HCT116 (cell line): Measurements from ENCODE around the gene KRTAP26-1. TPM values are rescaled to one million over a fixed set of nuclear protein-coding genes. Genes with fewer than 3 reads are reported as not detected.

ENCODE experiments used
- ATAC-seq: fragments of 200-7000 bp; cut with Tn5 transposase; 2 replicates; pipeline ENCODE4 v1.9.1; 2020; ENCODE audit warnings: mild to moderate bottlenecking, moderate library complexity
- BruUV-seq: library from RNA; stranded (reverse); fragments of 400-500 nt; replicated peaks from 2 replicates; lab custom pipeline; 2021; lab: Mats Ljungman, UMichigan
- CTCF ChIA-PET: fragments of 300-600 bp; sonication (Branson Sonifier 250); formaldehyde crosslinking; loops from one replicate; lab custom pipeline; 2021; ENCODE audit warnings: antibody characterized with exemption; lab: Charles Lee
- POLR2A ChIA-PET: fragments of 300-600, 350-600 bp; sonication (Branson Sonifier 250); formaldehyde crosslinking; loops from one replicate; lab custom pipeline; 2021; ENCODE audit warnings: antibody characterized with exemption; lab: Charles Lee
- RAD21 ChIA-PET, 2 experiments: fragments of 300-600 bp; sonication (Branson Sonifier 250); formaldehyde crosslinking; loops; one replicate each; lab custom pipeline; 2023; ENCODE audit warnings: low total read pairs in 2 of 2; ENCODE audit not compliant: uncharacterized antibody in 2 of 2, unreplicated experiment in 2 of 2, low non-redundant PET in 1 of 2; lab: Charles Lee
- DNase-seq: peaks from one replicate; pipeline ENCODE4 v3.0.0-alpha.2; 2010; ENCODE audit warnings: low read depth, low spot score
- H2AFZ ChIP-seq: fragments of 200-600 bp; shearing (Covaris generic), sonication (generic); 2 replicates; pipeline ENCODE4 v1.6.1; 2017; ENCODE audit warnings: low read depth, mixed run types, mixed read lengths, antibody characterized with exemption, low read length; ENCODE audit not compliant: poor library complexity, severe bottlenecking
- H3K27ac ChIP-seq: 2 replicates; pipeline ENCODE4 v1.5.1; 2012; ENCODE audit warnings: low read depth, low read length
- H3K27me3 ChIP-seq: fragments of 200-600 bp; sonication (generic); 2 replicates; pipeline ENCODE4 v1.6.1; 2016; ENCODE audit warnings: mixed run types, low read length, mixed read lengths; ENCODE audit not compliant: insufficient read depth
- H3K36me3 ChIP-seq, 2 experiments: fragments of 200-500 bp in 1 of 2; fragments of 200-600 bp in 1 of 2; sonication (Bioruptor generic) in 1 of 2; sonication (generic) in 1 of 2; 2 replicates each; pipeline versions ENCODE4 v1.5.1 to v1.6.1; 2014 to 2016; ENCODE audit warnings: low read length in 2 of 2, inconsistent platforms in 1 of 2, mixed read lengths in 1 of 2, mixed run types in 1 of 2; ENCODE audit not compliant: insufficient read depth in 2 of 2, control insufficient read depth in 1 of 2
- H3K4me1 ChIP-seq, 2 experiments: fragments of 200-600 bp in 1 of 2; sonication (generic) in 1 of 2; 2 replicates each; pipeline versions ENCODE4 v1.5.1 to v1.6.1; 2012 to 2017; ENCODE audit warnings: low read length in 2 of 2, inconsistent platforms in 1 of 2, mild to moderate bottlenecking in 1 of 2, mixed read lengths in 1 of 2, mixed run types in 1 of 2, moderate library complexity in 1 of 2; ENCODE audit not compliant: insufficient read depth in 2 of 2, control insufficient read depth in 1 of 2
- H3K4me2 ChIP-seq: fragments of 200-600 bp; sonication (generic); 2 replicates; pipeline ENCODE4 v1.6.1; 2017; ENCODE audit warnings: mixed run types, low read length, mixed read lengths
- H3K4me3 ChIP-seq, 2 experiments: fragments of 200-600 bp in 1 of 2; sonication (generic) in 1 of 2; replicated peaks in 1 of 2; 2 replicates each; pipeline ENCODE4 v1.5.1; 2011 to 2016; ENCODE audit warnings: low read length in 2 of 2, control low read depth in 1 of 2, low read depth in 1 of 2, mild to moderate bottlenecking in 1 of 2, mixed read lengths in 1 of 2, mixed run types in 1 of 2
- H3K79me2 ChIP-seq: fragments of 200-600 bp; sonication (generic); 2 replicates; pipeline ENCODE4 v1.6.1; 2017; ENCODE audit warnings: mild to moderate bottlenecking, mixed run types, low read length, moderate library complexity, mixed read lengths; ENCODE audit not compliant: insufficient read depth
- H3K9ac ChIP-seq: fragments of 200-600 bp; sonication (generic); 2 replicates; pipeline ENCODE4 v1.6.1; 2016; ENCODE audit warnings: low read length, mixed read lengths
- H3K9me2 ChIP-seq: fragments of 200-600 bp; sonication (generic), shearing (Covaris generic); 2 replicates; pipeline ENCODE4 v1.6.1; 2017; ENCODE audit warnings: mixed run types, mild to moderate bottlenecking, moderate library complexity; ENCODE audit not compliant: insufficient read depth
- H3K9me3 ChIP-seq, 2 experiments: fragments of 200-500 bp in 1 of 2; fragments of 200-600 bp in 1 of 2; sonication (Bioruptor generic) in 1 of 2; sonication (generic) in 1 of 2; 2 replicates each; pipeline ENCODE4 v1.6.1; 2014 to 2017; ENCODE audit warnings: low read length in 2 of 2, mixed read lengths in 2 of 2, inconsistent platforms in 1 of 2, low read depth in 1 of 2, mild to moderate bottlenecking in 1 of 2, mixed run types in 1 of 2, moderate library complexity in 1 of 2; ENCODE audit not compliant: control insufficient read depth in 1 of 2, insufficient read depth in 1 of 2
- H4K20me1 ChIP-seq: fragments of 200-600 bp; sonication (generic), shearing (Covaris generic); 2 replicates; pipeline ENCODE4 v1.6.1; 2017; ENCODE audit warnings: mixed run types, mild to moderate bottlenecking, moderate library complexity; ENCODE audit not compliant: insufficient read depth
- ATF3 ChIP-seq: IDR thresholded peaks from 2 replicates; pipeline ENCODE4 v1.6.1; 2012
- CTCF ChIP-seq, 3 experiments: fragments of 200-600 bp in 1 of 3; sonication (generic) in 1 of 3; IDR thresholded peaks in 2 of 3; conservative IDR thresholded peaks in 1 of 3; 2 replicates each; pipeline ENCODE4 v1.5.1; 2012 to 2017; ENCODE audit warnings: low read depth in 2 of 3, low read length in 2 of 3, antibody characterized with exemption in 1 of 3, borderline replicate concordance in 1 of 3, control low read depth in 1 of 3, mild to moderate bottlenecking in 1 of 3, mixed read lengths in 1 of 3, mixed run types in 1 of 3, moderate library complexity in 1 of 3; ENCODE audit not compliant: insufficient read depth in 1 of 3
- EGR1 ChIP-seq: IDR thresholded peaks from 2 replicates; pipeline ENCODE4 v1.6.1; 2012; ENCODE audit warnings: low read depth
- EZH2 ChIP-seq: fragments of 200-600 bp; sonication (generic); IDR thresholded peaks from 2 replicates; pipeline ENCODE4 v1.6.1; 2017; ENCODE audit warnings: antibody characterized with exemption, mixed run types
- FOSL1 ChIP-seq: IDR thresholded peaks from 2 replicates; pipeline ENCODE4 v1.6.1; 2012; ENCODE audit warnings: low read depth
- JUND ChIP-seq: IDR thresholded peaks from 2 replicates; pipeline ENCODE4 v1.6.1; 2012
- MAX ChIP-seq: IDR thresholded peaks from 2 replicates; pipeline ENCODE4 v1.6.1; 2012
- POLR2A ChIP-seq: IDR thresholded peaks from 2 replicates; pipeline ENCODE4 v1.7.0; 2011; ENCODE audit warnings: borderline replicate concordance; ENCODE audit not compliant: insufficient read depth, insufficient read length; ENCODE audit errors: extremely low read depth
- RAD21 ChIP-seq: IDR thresholded peaks from 2 replicates; pipeline ENCODE4 v1.6.1; 2012; ENCODE audit warnings: low read depth, mild to moderate bottlenecking
- REST ChIP-seq: IDR thresholded peaks from 2 replicates; pipeline ENCODE4 v1.6.1; 2012; ENCODE audit warnings: low read depth
- SP1 ChIP-seq: IDR thresholded peaks from 2 replicates; pipeline ENCODE4 v1.6.1; 2012; ENCODE audit warnings: low read depth
- SRF ChIP-seq: IDR thresholded peaks from 2 replicates; pipeline ENCODE4 v1.6.1; 2012; ENCODE audit warnings: low read depth
- TCF7L2 ChIP-seq: IDR thresholded peaks from 2 replicates; pipeline ENCODE4 v1.7.0; 2011; ENCODE audit warnings: borderline replicate concordance, inconsistent platforms; ENCODE audit not compliant: insufficient read depth, insufficient read length; ENCODE audit errors: extremely low read depth
- YY1 ChIP-seq: IDR thresholded peaks from 2 replicates; pipeline ENCODE4 v1.6.1; 2011; ENCODE audit warnings: low read length, low read depth, moderate library complexity, mild to moderate bottlenecking; ENCODE audit not compliant: insufficient replicate concordance; ENCODE audit errors: extremely low read depth
- ZBTB33 ChIP-seq: IDR thresholded peaks from 2 replicates; pipeline ENCODE4 v1.6.1; 2011; ENCODE audit warnings: mild to moderate bottlenecking, low read length, moderate library complexity; ENCODE audit not compliant: insufficient replicate concordance; ENCODE audit errors: extremely low read depth
- intact Hi-C: fragments of 100-400 bp; cut with micrococcal nuclease; formaldehyde crosslinking; loops from 2 replicates; pipeline ENCODE4 v1.10.0; 2022
- total RNA-seq: library from RNA; stranded (reverse); gene quantifications from one replicate; pipeline ENCODE4 v1.2.1, GENCODE V29; 2021; ENCODE audit not compliant: unreplicated experiment

Gene KRTAP26-1
- total RNA-seq, 1 experiment from 2014 or later = not detected

- DNase-seq = no peak
- RAD21 ChIA-PET = no interaction called here
These were observed 12.6 kb upstream of the KRTAP26-1 start for GRCh38 chr21:30332681-30333080.

More at GRCh38 chr21:30332681-30333080, 12.6 kb upstream of the KRTAP26-1 start:
- ChIA-PET POLR2A (no interaction called here), CTCF (no interaction called here)
- Histone ChIP-seq H3K27ac (no peak overlapping the region), H2AFZ (no peak overlapping the region), H3K4me2 (no peak overlapping the region), H3K4me1 (no peaks in the 10 kb centered on the region), H4K20me1 (no peaks in the 10 kb centered on the region), H3K9me2 (no peaks in the 10 kb centered on the region), H3K79me2 (no peaks in the 10 kb centered on the region), H3K4me3 (no peak overlapping the region), H3K9ac (no peak overlapping the region), H3K36me3 (no peaks in the 10 kb centered on the region), H3K27me3 (no peaks in the 10 kb centered on the region), H3K9me3 (peaks cover 8 to 9% of the 10 kb centered on the region in 2 experiments; a peak in 2 of 4 replicates)
- TF ChIP-seq YY1 (no peak), FOSL1 (no peak), TCF7L2 (no peak), JUND (no peak), MAX (no peak), EGR1 (no peak), POLR2A (no peak), RAD21 (no peak), SP1 (no peak), REST (no peak), ZBTB33 (no peak), EZH2 (no peak), SRF (no peak), ATF3 (no peak), CTCF (IDR thresholded peaks at IDR 0.05 in 2 of 3, conservative IDR thresholded peaks at IDR 0.05 in 1 of 3; ENCODE audit: borderline replicate concordance in 1 of 3, insufficient read depth in 1 of 3, low read depth in 2 of 3, low read length in 2 of 3) (no peak)
- BruUV-seq = no TSS peak
- no peak for ATAC-seq
- intact Hi-C loops = no loop called here
